ENCODE data around the gene VPS4A.
A peak's percentile ranks its signal among the peaks of the same experiment; 100 is the strongest.
"Not testable (repeated sequence)": the region's sequence is repeated elsewhere in the genome, so short reads cannot be mapped to it uniquely, and the experiment has no call there.

VPS4A gene

DNA sequence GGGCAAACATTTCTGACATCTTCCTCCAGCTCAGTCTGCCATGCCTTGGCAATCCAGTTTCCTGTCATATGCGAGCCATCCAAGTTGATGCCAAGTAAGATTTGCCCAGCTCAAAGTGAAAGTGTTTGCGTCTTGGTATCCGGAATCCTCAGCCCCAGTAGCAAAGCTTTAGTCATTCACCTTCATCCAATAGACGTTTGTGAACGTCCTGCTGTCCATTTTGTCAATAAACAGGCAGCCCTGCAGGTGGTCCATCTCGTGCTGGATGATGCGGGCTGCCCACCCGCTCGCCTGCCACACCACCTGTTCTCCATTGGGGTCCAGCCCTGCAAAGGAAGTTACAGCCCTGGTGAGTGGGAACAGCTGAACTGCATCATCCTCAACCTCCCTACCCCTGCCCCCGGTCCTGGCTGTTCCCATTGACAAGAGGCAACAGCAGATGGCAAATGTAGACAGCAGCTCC lies 17.7 kb downstream of the VPS4A start:
- no peak for DNase-seq

DNA sequence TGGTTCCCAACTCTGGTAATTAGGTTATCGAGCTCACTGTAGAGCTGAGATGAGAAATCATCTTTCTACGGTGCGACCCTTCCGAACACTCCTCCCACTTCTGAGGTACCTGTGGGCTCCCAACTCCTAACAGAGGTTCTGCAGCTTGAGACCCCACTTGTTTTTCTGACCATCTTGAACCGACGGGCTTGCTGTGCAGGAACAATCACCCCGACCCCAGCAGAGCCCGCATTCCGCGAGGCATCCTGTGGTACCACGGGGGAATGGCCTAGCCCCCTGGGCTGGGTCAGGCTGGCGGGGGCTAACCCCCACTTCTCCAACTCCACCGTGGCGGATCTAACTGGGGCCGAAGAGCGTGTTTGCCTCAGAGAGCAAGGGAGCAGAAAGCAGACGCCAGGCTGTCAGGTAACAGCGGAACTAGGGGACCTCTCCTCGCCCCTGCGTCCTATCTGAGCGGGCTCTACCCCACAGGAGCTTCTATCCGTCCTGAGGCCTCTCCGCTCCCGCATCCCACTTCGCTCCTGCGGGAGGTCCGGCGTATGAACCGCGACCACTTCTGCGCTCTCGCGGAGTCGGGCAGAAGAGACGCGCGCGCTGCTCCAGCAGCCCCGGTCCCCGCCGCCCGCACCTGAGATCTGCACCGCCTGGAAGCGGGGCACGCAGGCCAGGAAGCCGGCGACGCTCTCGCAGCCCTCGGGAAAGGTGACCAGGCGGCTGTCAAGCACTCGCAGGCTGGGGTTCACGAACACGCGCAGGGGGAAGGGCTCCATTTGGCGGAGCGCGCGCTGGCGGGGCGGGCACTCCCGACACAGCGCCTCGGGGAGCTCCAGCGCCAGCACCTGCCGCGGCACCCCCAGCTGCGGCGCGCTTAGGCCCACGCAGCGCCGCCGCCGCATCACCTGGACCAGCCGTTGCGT lies 18.5 kb downstream of the VPS4A start:
- peak; percentile 37 for DNase-seq

DNA sequence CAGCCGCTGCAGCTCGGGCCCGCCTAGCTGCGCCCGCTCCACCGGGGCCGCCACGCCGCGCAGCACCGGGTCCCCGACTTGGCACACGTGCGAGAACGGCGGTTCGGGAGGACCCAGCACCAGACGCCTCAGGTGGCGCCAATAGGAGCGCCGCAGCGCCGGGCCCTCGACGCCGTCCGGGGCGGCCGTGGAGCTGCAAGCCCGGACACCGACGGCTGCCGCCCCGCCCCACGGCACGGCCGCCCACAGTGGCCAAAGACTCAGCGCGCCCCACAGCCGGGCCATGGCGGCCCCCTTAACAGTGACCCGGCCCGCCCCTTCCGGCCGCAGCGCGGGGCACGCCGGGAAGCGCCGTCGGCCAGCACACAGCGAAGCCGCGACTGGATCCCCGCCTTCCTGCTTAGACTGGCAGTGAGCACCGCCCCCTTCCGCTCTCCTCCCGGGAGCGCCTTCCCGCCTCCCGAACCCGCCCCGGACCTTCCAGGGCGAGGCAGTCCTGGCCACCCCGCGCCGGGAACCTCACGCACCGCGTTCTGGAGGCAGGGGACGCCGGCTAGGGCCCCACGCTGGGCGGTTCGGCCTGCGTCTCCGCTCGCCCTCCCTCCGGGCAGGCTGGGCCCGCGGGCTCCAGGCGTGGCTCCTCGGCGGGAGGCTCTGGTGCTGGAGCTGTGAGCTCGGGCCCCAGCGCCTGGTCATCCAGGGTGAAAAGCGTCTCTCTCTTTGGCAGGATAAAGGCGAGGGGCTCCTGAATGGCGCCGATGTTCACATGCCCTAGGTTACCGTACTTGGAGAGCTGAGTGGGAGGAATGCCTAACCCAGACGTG lies 19.3 kb downstream of the VPS4A start, which contains the start of gene PDF:
Gene PDF, minus strand, starts transcription at position 303 of the 824 bp plus-strand sequence. Its CDS starts 18 bp downstream, at position 285.
- DNase-seq, result peak; percentile 76

DNA sequence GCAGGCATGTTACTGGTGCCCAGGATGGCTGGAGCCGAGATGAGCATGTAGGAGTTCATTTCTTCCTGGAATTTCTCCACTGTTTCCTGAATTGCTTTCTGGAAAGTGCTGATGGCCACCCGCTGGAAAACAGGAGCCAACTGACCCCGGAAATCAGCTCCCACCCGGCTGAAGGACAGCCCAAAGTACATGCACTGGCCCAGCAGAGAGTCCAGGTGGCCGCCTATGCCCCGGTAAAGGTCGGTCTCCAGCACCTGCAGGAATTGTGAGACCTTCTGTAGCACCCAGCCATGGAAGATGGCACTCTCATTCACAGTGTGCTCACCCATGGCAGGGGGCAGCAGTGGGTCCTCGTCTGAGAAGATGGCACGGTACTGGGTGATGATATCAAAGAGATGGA lies 23.5 kb downstream of the VPS4A start:
- no peak for DNase-seq

DNA sequence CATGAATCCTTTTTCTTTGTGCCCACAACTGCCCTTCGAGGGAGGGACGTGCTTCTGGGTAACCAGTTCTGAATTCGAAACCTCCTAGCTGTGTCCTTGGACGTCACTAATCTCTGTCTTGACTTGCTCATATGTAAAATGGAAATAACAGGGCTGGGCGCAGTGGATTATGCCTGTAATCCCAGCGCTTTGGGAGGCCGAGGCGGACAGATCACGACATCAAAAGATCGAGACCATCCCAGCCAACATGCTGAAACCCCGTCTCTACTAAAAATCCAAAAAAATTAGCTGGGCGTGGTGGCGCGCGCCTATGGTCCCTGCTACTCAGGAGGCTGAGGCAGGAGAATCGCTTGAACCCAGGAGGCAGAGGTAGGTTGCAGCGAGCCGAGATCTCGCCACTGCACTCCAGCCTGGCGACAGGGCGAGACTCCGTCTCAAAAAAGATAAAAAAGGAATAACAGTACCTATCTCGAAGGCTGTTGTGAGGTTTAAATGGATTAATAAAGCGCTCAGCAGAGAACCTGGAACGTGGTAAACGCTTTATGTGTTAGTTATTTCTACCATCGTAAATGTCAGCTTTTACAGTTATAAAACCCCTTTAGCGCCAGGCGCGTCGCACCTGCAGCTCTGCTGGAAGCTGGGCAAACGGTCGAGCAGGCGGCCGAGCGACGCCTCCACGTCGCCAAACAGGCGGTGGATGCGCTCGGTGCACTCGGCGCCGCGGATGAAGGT lies 27.6 kb downstream of the VPS4A start:
- DNase-seq, result no peak

DNA sequence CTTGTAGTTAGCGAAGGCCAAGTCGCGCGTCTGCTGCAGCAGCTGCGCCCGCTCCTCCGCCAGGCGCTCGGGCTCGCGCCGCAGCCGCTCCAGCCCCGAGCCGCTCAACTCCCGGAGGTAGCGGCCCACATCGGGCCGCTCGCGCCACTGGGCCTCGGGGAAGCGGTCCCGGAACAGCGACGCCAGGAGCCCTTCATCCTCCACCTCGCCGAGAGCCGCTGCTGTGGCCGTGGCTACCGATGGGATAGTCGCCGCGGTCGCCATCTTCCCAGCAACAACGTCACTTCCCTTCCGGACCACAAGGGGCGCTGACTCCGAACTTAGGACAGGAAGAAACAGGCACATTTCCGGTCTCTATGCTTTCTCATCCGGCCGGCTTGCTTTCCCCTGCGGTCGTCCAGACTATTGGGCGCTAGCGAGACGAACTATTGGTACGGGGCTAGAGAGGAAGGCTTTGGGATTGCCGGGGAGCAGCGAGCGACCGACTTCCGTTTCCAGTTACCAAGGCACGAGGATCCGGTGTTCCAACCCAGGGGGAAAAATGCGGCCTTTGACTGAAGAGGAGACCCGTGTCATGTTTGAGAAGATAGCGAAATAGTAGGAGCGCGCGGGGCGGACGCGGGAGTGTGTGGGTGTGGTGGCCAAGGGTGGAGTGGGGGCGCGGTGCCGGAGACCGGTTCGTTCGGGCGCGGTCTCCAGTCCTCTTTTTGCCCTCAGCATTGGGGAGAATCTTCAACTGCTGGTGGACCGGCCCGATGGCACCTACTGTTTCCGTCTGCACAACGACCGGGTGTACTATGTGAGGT lies 28.3 kb downstream of the VPS4A start, which contains the start of the genes COG8 and NIP7:
Gene COG8, minus strand, starts transcription at position 276 of the 806 bp plus-strand sequence. Its CDS starts 12 bp downstream, at position 264.
Gene NIP7, plus strand, starts transcription at position 484 of the 806 bp plus-strand sequence. Its CDS starts 58 bp downstream, at position 542.
- DNase-seq, result peak; percentile 88

DNA sequence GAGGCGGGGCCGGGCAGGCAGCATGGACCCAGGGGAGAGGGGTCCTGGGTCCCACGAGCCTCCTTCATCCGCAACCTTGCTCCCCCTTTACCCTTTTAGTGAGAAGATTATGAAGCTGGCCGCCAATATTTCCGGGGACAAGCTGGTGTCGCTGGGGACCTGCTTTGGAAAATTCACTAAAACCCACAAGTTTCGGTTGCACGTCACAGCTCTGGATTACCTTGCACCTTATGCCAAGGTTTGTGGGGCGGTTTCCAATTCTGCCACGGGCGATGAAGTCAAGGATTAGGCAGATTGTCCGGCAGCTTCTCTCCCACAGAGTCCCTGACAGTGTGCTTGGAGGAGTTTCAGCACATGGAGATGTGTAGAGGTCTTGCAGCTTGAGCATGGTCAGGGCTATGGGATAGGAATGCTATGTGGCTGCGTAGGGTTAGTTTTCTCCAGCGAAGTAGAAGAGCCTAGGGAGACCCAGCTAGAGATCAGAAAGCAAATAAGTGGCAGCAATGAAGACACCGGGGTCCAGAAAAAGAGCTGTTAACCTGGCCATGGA lies 29.0 kb downstream of the VPS4A start:
- DNase-seq, result no peak

DNA sequence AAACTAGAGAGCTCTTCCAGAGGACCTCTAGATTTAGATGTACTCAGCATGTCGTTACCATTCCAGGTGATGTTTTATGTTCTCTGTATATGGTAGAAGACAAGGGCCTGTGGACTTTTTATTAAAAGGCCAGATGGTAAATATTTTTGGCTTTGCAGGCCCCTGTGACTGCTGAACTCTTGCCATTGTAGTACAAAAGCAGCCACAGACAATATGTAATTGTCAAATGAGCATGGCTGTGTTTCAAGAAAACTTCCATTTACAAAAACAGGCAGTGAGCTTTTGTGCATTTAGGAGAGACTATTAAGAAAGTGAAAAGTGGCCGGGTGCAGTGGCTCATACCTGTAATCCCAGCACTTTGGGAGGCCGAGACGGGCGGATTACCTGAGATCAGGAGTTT lies 33.0 kb downstream of the VPS4A start:
- DNase-seq, result no peak

DNA sequence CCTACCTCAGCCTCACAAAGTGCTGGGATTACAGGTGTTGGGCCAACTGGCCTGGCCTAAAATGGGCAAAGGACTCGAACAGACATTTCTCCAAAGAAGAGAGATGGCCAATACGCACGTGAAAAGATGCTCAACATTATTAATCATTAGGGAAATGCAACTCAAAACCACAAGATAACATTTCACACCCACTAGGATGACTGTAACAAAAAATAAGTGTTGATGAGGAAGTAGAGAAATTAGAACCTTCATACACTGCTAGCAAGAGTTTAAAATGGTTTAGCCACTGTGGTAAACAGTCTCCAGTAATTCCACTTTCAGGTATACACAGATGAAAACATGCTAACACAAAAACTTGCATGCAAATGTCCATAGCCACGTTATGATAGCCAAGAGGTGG lies 34.8 kb downstream of the VPS4A start:
- DNase-seq, result no peak

DNA sequence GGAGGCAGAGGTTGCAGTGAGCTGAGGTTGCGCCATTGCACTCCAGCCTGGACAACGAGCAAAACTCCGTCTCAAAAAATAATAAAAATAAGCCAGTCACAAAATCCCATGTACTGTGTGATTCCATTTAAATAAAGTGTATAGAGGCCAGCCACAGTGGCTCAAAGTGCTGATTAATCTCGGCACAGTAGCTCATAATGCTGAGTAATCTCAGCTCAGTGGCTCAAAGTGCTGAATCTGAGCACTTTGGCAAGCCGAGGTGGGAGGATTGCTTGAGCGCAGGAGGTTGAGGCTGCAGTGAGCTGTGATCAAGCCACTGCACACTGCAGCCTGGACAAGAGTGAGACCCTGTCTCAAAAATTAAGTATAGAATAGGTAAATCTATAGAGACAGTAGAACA lies 35.5 kb downstream of the VPS4A start:
- no peak for DNase-seq

DNA sequence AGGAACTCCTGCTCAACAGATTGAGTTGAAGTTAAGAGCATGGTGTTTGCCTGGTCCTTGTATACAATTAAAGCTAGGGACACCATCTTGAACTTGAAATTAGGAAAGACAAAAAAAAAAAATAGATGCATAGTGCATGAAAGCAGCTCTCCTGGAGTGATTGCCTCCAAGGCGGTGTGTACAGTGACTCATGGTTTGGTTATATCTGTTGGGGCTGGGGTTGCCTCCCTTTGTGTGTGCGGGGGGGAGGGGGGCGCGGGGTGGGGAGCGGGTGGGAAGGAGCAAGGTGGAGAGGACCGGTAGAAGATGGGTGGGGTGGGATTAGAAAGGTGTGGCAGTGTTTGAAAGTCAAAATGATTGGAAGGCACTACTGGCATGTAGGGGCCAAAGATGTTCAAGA lies 37.1 kb downstream of the VPS4A start:
- DNase-seq, result no peak

DNA sequence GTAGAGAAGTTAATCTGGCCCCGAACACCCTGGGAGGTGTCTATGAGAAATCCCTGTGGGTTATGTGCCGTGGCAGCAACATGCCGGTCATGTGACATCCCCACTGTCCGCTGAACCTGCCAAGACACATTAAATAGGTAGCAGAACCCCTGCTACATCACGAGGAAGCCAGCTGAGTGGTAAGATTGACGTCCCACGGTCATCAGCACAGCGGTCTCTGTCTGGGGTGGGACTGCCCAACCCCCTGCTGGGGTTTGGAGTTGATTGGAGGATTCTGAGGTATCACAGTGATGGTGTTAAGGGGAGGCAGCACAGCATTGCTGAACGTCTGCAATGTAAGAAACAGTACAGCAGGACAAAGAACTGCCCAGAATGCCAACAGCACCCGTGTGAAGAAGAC lies 38.4 kb downstream of the VPS4A start:
- DNase-seq, result no peak

DNA sequence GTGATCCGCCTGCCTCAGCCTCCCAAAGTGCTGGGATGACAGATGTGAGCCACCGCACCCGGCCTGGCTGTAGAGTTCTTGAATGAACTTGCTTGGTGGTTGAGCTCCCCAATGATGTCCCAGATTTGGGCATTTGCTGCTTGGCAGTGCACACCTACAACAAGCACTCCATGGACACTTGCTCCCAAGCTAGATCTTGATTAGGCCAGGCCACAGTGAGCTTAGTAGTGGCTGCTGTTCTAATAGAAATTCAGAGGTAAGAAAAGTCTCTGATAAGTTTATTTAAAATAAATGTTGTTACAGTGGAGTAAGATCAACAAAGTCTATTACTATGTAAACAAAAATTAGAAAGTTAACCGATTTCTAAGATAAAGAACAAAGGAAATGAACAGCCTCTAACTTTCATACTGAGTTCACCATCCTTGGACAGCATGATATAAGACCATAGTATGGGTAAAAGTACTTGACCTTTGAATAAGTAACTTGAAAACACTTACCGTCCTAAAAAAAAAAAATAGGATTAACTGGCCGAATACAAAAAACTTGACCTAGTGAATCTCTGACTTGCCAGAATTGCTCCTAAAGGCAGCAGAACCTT lies 39.5 kb downstream of the VPS4A start:
- DNase-seq, result no peak

DNA sequence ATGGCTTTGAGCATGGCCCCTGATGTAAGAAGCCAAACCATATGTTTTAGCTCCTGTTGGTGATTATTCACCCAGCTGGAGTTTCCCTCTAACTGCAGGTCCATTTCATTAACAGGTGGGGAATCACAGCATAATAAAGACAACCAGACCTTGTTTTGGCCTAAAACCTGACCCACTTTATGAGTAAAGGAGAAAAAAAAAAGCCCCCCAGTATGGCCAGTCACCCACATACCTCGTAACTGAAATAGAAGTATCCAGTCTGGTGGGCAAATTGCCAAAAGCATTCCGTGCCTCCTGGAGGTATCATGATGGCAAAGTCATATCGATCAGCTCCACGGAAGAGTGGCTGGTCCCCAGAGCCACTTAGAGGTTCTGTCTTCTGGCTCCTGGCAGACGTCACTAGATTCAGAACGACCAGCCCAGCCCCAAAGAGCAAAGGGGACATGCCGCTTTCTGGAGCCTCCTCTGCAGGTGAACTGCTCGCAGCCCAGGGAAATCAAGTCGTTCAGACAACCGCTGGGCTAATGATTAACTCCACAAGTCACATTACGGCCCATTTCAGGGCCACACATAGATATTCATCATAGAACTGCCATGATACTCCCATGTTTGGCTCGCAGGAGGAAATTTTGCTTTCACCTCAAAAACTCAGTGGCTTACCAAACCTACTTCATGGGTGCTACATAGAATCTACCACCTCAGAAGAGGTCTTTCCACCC lies 40.3 kb downstream of the VPS4A start, which contains the start of gene TMED6:
Gene TMED6, minus strand, starts transcription at position 478 of the 719 bp plus-strand sequence. Its CDS starts 33 bp downstream, at position 445.
- no peak for DNase-seq

DNA sequence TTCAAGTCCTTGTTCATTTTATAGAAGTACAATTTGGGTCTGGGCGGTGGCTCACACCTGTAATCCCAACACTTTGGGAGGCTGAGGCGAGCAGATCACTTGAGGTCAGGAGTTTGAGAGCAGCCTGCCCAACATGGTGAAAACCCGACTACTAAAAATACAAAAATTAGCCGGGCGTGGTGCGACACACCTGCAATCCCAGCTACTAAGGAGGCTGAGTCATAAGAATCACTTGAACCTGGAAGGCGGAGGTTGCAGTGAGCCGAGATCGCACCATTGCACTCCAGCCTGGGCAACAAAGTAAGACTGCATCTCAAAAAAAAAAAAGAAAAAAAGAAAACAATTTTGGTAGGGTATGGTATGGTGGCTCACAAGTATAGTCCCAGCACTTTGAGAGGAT lies 48.9 kb downstream of the VPS4A start:
- DNase-seq, result not testable (repeated sequence)

DNA sequence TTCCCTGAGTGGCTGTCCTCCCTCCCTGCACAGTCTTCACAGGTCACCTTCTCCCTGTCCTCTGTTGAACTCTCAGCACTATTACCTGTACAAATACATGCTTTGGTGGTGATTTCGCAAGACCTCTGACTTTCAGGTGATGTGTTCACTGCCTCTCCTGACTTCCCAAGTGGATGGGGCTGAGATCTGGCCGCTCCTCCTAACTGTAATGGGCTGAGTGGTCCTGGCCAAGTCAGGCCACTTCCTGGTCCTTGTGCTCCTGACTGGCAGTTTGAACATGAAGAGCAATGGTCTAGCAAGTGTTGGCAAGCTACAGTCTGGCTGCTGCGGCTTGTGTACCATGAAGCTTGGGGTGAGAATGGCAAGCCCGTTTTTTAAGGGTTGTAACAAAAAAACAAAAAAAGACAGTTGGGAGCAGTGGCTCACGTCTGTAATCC lies 52.1 kb downstream of the VPS4A start:
- no peak for DNase-seq

DNA sequence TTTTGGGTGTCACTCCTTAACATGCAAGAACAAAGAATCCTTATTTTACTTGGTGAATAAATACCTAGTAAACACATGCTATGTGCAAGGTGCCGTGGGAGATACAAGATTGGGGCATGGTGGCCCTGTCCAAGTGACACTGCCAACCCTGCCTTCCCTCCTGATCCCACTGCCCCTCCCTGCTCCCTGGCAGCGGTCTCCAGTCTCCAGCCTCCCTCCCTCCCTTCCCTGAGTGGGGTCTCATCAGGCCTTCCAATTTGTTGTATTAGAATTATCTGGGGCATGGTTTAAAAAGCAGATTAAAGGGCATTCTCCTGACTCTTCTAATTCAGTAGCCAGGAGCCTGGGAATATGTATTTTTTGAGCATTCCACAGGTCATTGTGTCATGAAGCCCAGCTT lies 52.9 kb downstream of the VPS4A start:
- DNase-seq, result no peak

DNA sequence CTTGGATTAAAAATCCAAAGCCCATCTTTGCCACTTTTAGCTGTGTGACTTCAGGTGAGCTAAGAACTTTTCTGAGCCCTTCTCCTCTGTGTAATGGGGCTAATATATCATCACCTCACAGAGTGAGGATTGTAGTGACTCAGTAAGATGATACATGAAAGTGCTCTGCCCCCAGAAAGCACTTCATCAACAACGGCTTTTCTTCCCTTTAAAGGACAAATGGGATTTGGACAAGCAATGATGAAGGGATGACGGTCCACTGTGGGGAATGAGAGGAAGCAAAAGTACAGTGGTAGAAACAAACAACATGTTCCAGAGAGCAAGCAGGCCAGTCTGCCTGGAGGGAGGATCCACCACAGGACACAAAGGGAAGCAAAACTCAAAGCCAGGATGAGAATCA lies 54.8 kb downstream of the VPS4A start:
- no peak for DNase-seq

DNA sequence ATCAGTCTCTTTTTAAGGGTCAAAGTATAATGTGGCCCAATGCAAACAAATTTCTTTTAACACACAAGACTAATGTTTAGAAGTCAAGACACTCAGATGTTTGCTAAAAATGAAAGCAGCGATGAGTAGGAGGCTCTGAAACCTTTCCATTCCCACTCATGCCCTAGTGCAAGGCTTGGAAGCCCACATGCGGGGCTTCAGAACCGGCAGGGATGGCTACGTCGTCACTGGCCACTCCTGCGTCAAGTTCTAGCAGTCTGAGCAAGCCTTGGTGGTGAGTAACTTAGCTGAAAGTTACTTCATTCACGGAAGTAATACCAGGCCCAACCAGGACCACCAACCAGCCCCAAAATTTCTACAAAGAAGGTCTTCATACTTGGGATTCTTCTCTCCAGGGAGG lies 55.3 kb downstream of the VPS4A start:
- no peak for DNase-seq

DNA sequence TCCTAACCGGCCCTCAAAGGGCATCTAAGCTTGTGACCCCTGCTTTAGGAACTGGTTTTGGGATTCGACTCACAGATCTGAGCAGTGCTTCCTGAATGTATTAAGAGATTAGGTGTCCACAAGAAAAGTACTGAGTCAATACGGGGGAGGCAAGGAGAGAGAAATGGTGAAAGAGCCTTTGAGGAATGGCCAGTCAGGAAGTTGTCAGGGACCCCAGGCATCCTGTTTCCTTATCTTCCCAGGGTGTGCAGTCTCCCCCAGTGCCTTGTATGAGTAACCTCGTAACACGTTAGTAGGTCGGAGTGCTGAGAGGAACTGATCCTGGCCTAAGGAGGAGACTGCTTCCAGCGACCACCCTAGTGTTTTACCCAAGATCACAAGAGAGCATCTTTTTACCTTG lies 56.8 kb downstream of the VPS4A start:
- no peak for DNase-seq
